Thyroid gland (tissue), 4 donors: ENCODE results near the gene CUEDC2.

Experiments used
- CTCF ChIP-seq, 6 experiments: fragments of 200-600 bp in 3 of 6; fragments of 450-650 bp in 3 of 6; sonication (generic) in 3 of 6; IDR thresholded peaks; one replicate each; pipeline ENCODE4 v1.5.1; 2016 to 2019; ENCODE audit warnings: antibody characterized with exemption in 6 of 6, mild to moderate bottlenecking in 2 of 6, inconsistent platforms in 1 of 6, moderate library complexity in 1 of 6
- POLR2A ChIP-seq, 2 donors: fragments of 450-650 bp; IDR thresholded peaks; one replicate each; pipeline ENCODE4 v1.6.1; 2017; ENCODE audit warnings: antibody characterized with exemption in 2 of 2, mild to moderate bottlenecking in 2 of 2, moderate library complexity in 1 of 2

GRCh38 chr10:102424916-102425315, 7.5 kb downstream of the CUEDC2 start:
- no peak for TF ChIP-seq CTCF (IDR thresholded peaks at IDR 0.05)
- no peak for TF ChIP-seq POLR2A (IDR thresholded peaks at IDR 0.05)
